Parathyroid adenoma (tissue), 2 donors: Measurements from ENCODE around the gene RAPGEF1.

ENCODE experiments used
- H2AFZ ChIP-seq: fragments of 300-600 bp; sonication (generic); one replicate; pipeline ENCODE4 v1.7.0; 2017; ENCODE audit warnings: antibody characterized with exemption, mild to moderate bottlenecking
- H3K27ac ChIP-seq: fragments of 300-600 bp; sonication (generic); one replicate; pipeline ENCODE4 v1.7.0; 2017
- H3K27me3 ChIP-seq: fragments of 300-600 bp; sonication (generic); one replicate; pipeline ENCODE4 v1.7.0; 2017; ENCODE audit warnings: low read length; ENCODE audit not compliant: control insufficient read depth, insufficient read depth
- H3K36me3 ChIP-seq: fragments of 300-600 bp; sonication (generic); one replicate; pipeline ENCODE4 v1.7.0; 2017; ENCODE audit warnings: low read length; ENCODE audit not compliant: control insufficient read depth, insufficient read depth
- H3K4me1 ChIP-seq: fragments of 300-600 bp; sonication (generic); one replicate; pipeline ENCODE4 v1.7.0; 2017; ENCODE audit warnings: control low read depth
- H3K4me2 ChIP-seq: fragments of 300-600 bp; sonication (generic); one replicate; pipeline ENCODE4 v1.7.0; 2017; ENCODE audit warnings: low read length
- H3K4me3 ChIP-seq: fragments of 300-600 bp; sonication (generic); one replicate; pipeline ENCODE4 v1.7.0; 2017; ENCODE audit warnings: low read depth, low read length
- H3K79me2 ChIP-seq: fragments of 300-600 bp; sonication (generic); one replicate; pipeline ENCODE4 v1.7.0; 2017; ENCODE audit warnings: control low read depth
- H3K9ac ChIP-seq: fragments of 300-600 bp; sonication (generic); one replicate; pipeline ENCODE4 v1.7.0; 2017; ENCODE audit warnings: mild to moderate bottlenecking
- H3K9me3 ChIP-seq: fragments of 300-600 bp; sonication (generic); one replicate; pipeline ENCODE4 v1.7.0; 2017; ENCODE audit warnings: low read length; ENCODE audit not compliant: control insufficient read depth
- TF ChIP-seq, protein P1 (sequence below): fragments of 300-600 bp; sonication (generic); IDR thresholded peaks from one replicate; pipeline ENCODE4 v1.7.0; 2017; ENCODE audit warnings: antibody characterized with exemption, mild to moderate bottlenecking
- donor health status: primary hyperparathyroidism.

The RAPGEF1 gene

GRCh38 chr9:131739959-131740648, at the start of gene RAPGEF1:
RAPGEF1 (minus strand) TSS chr9:131740076; CDS start chr9:131739830, 246 bp downstream.
- Histone ChIP-seq H3K9ac (no peak within 1 kb of the TSS), H3K27me3 (no peaks in the 10 kb centered on the region), H3K4me3 (peak within 1 kb of the TSS; percentile 61), H3K4me2 (peak within 1 kb of the TSS; percentile 92), H3K9me3 (no peaks in the 10 kb centered on the region), H3K36me3 (no peaks in the 10 kb centered on the region), H3K79me2 (peaks cover 19% of the 10 kb centered on the region), H2AFZ (peak within 1 kb of the TSS; percentile 56), H3K27ac (peak within 1 kb of the TSS; percentile 49), H3K4me1 (no peaks in the 10 kb centered on the region)
- TF ChIP-seq, protein P1, sequence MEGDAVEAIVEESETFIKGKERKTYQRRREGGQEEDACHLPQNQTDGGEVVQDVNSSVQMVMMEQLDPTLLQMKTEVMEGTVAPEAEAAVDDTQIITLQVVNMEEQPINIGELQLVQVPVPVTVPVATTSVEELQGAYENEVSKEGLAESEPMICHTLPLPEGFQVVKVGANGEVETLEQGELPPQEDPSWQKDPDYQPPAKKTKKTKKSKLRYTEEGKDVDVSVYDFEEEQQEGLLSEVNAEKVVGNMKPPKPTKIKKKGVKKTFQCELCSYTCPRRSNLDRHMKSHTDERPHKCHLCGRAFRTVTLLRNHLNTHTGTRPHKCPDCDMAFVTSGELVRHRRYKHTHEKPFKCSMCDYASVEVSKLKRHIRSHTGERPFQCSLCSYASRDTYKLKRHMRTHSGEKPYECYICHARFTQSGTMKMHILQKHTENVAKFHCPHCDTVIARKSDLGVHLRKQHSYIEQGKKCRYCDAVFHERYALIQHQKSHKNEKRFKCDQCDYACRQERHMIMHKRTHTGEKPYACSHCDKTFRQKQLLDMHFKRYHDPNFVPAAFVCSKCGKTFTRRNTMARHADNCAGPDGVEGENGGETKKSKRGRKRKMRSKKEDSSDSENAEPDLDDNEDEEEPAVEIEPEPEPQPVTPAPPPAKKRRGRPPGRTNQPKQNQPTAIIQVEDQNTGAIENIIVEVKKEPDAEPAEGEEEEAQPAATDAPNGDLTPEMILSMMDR: peak; percentile 61

DNA sequence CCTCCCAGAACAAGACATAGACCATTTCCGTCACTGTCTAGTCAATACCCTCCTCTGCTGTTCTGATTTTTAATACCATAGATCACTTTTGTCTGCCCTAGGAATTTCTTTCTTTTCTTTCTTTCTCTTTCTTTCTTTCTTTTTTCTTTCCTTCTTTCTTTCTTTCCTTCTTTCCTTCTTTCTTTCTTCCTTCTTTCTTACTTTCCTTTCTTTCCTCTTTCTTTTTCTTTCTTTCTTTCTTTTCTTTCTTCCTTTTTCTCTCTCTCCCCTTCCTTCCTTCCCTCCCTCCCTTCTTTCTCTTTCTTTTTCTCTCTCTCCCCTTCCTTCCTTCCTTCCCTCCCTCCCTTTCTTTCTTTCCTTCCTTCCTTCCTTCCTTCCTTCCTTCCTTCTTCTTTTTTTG, 49.0 kb upstream of the RAPGEF1 start:
- no peak overlapping the region for H2AFZ ChIP-seq
- H3K4me3 ChIP-seq: no peak overlapping the region
- H3K27ac ChIP-seq: no peak overlapping the region
- H3K36me3 ChIP-seq: no peaks in the 10 kb centered on the region
- H3K9me3 ChIP-seq: no peaks in the 10 kb centered on the region
- H3K9ac ChIP-seq: no peak overlapping the region
- TF ChIP-seq, protein P1: no peak
- no peaks in the 10 kb centered on the region for H3K79me2 ChIP-seq
- no peaks in the 10 kb centered on the region for H3K27me3 ChIP-seq
- H3K4me2 ChIP-seq: no peak overlapping the region
- H3K4me1 ChIP-seq: no peaks in the 10 kb centered on the region

DNA sequence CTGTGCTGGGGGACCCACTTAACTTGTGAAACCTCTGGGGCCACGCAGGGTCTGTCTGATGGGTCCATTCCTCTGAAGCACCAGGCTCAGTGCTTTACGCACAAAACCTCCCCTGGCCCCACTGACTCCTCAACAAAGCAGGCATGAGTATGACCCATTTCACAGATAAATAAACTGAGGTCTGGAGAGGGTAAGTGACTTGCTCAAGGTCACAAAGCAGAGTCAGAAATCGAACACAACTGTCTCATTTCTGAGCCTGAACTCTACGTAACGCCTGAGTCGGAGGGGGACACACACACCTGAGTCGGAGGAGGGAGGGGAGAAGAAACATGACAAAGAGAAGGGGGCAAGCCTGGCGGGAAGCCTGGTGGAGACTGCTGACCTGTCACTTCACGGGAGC, 48.0 kb upstream of the RAPGEF1 start:
- Histone ChIP-seq H3K79me2 (no peaks in the 10 kb centered on the region), H3K36me3 (no peaks in the 10 kb centered on the region), H3K4me2 (no peak overlapping the region), H3K9ac (no peak overlapping the region), H3K4me3 (no peak overlapping the region), H3K4me1 (no peaks in the 10 kb centered on the region), H3K9me3 (no peaks in the 10 kb centered on the region), H3K27me3 (no peaks in the 10 kb centered on the region), H2AFZ (no peak overlapping the region), H3K27ac (no peak overlapping the region)
- TF ChIP-seq, protein P1: no peak

DNA sequence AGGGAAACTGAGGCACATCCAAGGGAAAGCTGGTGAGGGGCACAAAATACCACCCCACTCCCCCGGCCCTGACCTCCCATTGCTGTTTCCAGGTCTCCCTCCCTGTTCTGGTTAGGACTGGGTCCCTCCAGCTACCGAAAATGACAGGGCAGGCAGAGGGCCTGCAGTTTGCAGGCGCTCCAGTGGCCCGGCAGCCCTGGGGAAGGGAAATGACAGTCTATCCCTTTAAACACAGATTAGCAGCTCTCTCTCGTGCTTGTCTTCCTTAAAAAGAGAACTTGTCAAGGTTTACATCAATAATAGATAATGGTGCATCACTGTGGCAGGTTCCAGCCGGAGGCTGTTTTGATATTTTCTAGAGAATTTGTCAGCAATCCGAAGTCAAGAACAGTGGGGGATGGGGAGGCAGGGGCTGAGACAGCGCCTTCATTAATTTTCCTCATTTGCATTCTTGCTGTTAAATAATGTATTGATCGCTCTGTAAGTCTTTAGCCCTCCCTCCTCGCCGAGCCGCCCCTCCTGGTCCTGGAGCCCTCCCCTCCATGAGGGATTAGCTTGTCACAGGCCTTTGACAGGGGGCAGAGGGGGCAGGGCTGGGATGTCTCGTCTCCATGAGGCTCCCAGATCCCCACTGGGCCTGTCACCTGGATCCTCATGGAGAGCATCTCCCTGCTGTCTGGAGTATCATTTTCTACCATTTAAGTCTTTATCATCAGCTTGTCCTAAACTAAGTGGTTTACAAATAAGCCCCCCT, 45.0 kb upstream of the RAPGEF1 start:
- no peaks in the 10 kb centered on the region for H3K36me3 ChIP-seq
- no peaks in the 10 kb centered on the region for H3K4me1 ChIP-seq
- H3K9ac ChIP-seq: no peak overlapping the region
- no peak overlapping the region for H3K4me3 ChIP-seq
- no peak overlapping the region for H3K27ac ChIP-seq
- TF ChIP-seq, protein P1: no peak
- H3K9me3 ChIP-seq: no peaks in the 10 kb centered on the region
- no peak overlapping the region for H2AFZ ChIP-seq
- no peaks in the 10 kb centered on the region for H3K27me3 ChIP-seq
- H3K79me2 ChIP-seq: no peaks in the 10 kb centered on the region
- H3K4me2 ChIP-seq: no peak overlapping the region
